ENCODE data around the gene CNOT6. TPM values are rescaled to one million over a fixed set of nuclear protein-coding genes. Genes with fewer than 3 reads are reported as not detected.
"Not testable (repeated sequence)": the region's sequence is repeated elsewhere in the genome, so short reads cannot be mapped to it uniquely, and the experiment has no call there.

Gene CNOT6
- polyA plus RNA-seq, 1 donor: 23.8 TPM

DNA sequence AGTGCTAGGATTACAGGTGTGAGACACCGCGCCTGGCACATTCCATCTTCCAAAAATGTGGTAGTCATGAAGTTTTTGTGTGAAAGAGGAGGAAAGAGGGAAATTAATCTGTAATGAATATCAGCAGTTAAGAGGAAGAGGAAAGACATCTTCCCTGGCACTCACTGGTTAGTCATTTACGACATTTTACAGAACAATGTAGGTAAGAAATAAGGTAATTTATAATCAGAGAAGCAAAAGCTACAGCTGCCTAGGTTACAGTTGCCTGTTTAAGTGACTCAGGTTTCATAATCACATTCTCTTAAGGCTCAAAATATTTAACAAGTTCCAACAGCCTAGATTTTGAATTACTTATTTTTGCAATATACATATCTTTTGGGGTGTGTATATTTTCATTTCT is 26.9 kb downstream of the CNOT6 start:
- no peak for DNase-seq

DNA sequence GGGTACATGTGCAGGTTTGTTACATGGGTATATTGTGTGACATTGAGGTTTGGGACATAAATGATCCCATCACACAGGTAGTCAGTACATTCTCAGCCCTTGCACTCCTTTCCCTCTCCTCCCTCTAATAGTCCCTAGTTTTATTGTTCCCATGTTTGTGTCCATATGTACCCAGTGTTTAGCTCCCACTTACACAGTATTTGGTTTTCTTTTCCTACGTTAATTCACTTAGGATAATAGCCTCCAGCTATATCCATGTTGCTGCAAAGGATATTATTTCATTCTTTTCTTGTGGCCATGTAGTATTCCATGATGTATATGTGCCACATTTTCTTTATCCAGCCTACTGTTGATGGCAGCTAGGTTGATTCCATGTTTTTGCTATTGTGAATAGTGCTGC is 27.4 kb downstream of the CNOT6 start:
- DNase-seq: no peak

DNA sequence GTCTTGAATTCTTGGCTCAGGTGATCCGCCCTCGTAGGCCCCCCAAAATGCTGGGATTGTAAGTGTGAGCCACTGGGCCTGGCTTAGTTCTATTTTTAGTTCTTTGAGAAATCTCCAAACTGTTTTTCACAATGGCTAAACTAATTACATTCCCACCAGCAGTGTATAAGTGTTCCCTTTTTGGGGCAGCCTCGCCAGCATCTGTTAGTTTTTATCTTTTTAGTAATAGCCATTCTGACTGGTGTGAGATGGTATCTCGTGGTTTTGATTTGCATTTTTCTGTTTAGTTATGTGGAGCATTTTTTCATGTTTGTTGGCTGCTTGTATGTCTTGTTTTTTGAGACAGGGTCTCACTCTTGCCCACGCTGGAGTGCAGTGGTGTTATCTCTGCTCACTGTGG is 28.2 kb downstream of the CNOT6 start:
- DNase-seq: no peak

DNA sequence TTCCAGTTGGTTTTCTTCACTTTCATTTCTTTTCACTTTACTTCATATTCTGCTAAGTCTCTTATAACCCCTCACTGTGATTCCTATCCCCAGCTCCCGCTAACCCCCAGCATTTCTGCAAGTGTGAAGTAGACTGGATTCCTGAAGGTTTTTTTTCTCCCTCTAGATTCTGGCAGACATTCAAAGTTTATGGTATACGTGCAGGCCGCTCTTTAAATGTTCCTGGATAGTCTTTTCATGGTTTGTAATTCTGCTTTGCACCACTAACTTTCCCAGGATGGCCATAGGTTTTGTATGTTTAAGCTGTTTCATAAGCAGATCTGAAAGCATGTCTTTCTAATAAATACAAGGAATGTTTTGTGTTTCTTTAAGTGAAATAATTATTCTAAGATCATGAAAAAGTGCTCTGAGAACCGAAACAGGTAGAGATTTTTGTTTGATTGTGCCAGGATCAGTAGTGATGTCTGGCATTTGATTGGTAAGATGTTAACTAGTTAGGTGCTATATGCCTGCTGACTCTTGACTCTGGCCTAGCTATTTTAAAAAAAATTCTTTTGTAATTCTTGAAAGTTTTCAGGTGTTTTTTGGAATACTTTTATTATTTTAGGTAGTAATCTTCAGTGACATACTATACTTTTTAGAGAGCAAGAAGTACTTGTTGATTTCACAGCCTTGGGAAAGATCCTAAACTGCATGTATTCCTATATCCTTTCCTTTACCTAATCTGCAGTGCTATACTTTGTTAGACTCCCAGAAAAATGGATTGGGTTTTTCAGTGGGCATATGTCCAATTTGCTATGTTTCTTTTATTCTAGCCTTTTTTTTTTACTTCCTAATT is 29.7 kb downstream of the CNOT6 start:
- DNase-seq: no peak

DNA sequence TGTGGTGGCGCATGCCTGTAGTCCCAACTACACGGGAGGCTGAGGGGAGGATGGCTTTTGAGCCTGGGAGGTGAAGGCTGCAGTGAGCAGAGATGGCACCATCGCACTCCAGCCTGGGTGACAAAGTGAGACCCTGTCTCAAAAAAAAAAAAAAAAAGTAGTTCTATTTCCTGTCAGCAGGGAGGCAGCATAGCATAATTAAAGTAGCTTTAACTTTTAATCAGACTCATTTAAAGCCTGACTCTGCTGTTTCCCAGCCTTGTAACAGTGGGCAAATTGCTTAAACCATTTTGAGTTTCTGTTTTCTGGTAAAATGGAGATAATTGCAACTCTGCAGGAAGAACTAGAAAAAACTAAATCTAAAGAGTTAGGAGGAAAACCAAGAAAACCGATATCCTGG is 31.2 kb downstream of the CNOT6 start:
- DNase-seq: no peak

DNA sequence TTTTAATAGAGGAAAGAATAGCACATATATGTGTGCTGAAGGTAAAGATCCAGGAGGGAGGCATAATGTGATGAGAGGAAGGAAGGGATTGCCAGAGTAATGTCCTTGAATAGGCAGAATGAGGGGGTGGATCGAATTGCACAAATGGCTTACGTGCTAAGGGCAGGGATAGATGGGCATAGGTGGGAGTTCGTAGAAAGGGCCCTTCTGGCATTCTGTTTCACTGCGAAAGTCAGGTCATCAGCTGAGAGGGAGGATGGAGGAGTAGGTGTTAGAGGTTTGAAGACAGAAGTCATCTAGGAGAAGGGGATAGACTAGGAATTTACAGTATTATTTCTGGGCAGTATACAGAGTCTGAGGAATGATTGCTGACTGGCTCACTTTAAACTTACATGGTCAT is 32.1 kb downstream of the CNOT6 start:
- DNase-seq: no peak

DNA sequence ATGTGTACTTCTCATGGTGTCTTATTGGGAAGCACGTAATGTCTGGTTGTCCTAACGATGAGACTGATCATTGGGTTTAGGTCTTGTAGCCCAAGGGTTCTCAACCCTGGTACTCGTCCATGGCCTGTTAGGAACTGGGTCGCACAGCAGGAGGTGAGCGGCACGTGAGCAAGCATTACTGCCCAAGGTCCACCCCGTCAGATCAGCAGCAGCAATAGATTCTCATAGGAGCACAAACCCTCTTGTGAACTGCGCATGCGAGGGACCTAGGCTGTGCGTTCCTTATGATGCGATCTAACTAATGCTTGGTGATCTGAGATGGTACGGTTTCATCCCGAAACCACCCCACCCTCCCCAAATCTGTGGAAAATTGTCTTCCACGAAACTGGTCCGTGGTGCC is 33.5 kb downstream of the CNOT6 start:
- no peak for DNase-seq

DNA sequence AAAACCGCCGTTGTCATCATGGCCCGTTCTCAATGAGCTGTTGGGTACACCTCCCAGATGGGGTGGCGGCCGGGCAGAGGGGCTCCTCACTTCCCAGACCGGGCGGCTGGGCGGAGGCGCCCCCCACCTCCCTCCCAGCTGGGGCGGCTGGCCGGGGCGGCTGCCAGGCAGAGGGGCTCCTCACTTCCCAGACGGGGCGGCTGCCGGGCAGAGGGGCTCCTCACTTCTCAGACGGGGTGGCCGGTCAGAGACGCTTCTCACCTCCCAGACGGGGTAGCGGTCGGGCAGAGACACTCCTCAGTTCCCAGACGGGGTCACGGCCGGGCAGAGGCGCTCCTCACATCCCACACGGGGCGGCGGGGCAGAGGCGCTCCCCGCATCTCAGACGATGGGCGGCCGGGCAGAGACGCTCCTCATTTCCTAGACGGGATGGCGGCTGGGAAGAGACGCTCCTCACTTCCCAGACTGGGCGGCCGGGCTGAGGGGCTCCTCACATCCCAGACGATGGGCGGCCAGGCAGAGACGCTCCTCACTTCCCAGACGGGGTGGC is 36.9 kb downstream of the CNOT6 start:
- DNase-seq: not testable (repeated sequence)

DNA sequence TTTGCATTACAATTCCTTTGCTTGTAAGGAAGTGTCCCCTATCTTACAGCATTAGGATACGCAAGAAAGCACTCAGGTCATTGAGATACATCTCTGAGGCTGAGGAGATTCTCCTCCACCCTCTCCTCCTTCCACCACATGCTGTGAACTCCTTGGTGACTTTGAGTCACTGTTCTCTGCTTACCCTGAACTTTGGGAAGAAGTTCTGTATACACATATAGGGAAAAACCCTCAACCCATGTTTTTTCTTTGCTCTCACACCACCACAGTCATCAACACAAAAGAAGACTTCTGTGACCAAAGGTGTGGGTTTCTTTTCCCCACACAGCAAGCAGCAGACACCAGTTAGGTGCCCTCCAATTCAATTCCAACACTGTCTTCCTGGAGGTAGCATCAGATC is 38.1 kb downstream of the CNOT6 start:
- DNase-seq: no peak

DNA sequence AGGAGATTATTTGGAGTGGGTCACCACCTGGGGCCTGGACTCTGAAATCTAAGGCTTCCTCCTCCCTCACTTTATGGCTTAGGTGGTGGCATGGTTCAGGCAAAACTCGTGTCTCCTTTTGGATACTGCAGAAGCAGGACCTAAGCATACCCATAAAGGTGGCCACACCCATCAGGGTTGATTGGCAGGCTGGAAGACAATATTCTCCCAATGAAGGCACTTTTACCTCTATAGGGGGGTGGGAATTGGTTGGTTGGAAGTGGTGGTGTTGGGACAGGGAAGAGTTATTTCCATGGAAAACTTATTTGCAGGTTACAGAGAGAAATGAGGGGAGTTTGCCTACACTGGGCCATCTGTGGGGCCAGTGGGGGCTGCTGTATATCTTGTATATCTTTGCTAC is 39.7 kb downstream of the CNOT6 start:
- no peak for DNase-seq

DNA sequence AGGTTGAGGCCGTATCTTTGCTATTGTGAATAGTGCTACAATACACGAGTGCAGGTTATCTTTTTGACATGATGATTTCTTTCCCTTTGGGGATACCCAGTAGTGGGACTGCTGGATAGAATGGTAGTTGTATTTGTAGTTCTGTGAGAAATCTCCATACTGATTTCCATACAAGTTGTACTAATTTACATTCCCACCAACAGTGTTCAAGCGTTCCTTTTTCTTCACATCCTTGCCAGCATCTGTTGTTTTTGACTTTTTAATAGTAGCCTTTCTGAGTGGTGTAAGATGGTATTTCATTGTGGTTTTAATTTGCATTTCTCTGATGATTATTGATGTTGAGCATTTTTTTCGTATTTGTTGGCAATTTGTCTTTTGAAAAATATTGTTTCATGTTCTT is 41.4 kb downstream of the CNOT6 start:
- no peak for DNase-seq

DNA sequence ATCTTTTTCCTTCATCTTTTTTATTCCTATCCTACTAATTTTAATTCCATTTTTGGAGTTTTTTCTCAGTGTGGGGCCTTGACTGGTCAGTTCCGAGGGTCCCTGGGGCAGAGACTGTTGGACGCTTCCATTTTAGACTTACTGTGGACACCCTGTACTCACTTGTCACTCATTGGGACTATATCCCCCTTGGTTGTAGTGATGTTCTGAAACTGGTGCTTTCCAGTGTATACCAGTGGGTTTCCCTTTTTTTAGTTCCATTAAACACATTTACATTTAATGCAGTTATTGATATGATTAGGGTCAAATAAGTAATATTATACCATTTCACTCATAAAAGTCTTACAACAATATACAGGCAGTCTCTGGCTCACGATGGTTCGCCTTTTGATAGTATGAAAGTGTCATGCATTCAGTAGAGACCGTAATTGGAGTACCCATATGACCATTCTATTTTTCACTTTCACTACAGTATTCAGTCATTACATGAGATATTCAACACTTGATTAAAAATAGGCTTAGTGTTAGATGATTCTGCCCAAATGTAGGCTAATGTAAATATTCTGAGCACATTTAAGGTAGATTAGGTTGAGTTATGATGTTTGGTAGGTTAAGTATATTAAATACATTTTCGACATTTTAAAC is 46.0 kb downstream of the CNOT6 start:
- DNase-seq: no peak

DNA sequence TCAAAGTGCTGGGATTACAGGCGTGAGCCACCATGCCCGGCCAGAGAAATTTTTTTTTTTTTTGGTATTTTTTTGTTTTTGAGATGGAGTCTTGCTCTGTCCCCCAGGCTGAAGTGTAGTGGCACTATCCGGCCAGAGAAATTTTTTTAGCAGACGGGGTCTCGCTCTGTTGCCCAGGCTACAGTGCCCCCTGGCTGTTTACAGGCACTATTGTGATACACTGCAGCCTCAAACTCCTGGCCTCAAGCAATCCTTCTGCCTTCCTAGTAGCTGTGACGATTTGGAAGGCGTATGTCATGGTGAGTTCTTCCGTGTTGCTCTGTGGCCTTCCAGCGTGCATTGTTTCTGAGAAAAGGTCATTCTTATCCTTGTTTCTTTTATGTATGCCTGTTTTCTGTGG is 47.5 kb downstream of the CNOT6 start:
- no peak for DNase-seq

DNA sequence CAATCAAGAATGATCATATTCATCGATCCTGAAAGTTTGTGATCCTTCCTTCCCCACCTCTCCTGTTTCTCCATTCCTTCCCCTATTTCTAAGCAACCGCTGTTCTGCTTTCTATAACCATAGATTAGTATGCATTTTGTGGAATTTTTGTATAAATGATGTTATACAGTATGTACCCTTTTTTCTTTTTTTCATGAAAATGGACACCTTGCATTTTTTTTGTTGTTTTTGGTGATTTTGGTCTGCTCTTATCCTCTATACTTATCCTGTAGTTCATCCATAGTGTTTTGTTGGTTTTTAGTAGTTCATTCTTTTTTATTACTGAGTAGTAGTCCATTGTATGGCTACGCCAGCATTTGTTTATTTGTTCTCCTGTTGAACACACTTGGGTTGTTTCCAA is 51.1 kb downstream of the CNOT6 start:
- DNase-seq: no peak

DNA sequence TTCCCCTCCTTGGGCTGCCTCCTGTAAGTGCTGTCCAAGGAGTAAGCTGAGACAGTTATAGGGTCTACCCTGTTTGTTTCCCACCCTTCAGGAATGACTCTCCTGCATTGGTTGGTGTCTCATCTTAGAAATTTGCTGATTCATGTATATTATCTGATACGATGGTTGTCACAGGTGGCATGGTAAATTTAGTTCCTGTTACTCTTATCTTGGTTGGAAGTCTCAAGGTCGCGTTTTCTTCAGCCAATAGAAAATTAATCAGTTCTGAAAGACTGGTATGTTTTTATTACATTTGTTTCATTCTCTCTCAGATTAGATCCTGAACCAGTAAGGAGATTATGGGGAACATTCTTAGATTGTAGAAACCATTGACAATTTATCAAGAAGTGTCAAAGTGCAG is 54.4 kb downstream of the CNOT6 start:
- DNase-seq: no peak

DNA sequence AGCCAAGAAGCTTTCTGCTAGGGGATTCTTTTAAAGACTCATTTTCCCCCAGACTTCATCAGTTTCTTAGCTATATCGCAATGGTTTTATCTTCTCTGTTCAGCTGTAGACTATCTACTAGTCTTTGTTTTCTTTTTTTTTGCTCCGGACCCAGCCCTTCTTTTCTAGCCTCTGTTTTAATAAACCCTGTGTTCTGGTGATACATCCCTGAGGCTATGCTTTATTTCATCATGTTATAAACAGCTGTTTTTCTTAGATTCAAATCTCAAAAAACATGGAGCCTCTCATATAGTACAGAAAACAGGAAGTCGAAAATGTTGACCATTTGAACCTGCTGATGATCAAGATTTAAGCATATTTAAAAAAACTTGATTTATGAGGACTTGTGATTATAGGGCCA is 59.4 kb downstream of the CNOT6 start:
- DNase-seq: no peak

DNA sequence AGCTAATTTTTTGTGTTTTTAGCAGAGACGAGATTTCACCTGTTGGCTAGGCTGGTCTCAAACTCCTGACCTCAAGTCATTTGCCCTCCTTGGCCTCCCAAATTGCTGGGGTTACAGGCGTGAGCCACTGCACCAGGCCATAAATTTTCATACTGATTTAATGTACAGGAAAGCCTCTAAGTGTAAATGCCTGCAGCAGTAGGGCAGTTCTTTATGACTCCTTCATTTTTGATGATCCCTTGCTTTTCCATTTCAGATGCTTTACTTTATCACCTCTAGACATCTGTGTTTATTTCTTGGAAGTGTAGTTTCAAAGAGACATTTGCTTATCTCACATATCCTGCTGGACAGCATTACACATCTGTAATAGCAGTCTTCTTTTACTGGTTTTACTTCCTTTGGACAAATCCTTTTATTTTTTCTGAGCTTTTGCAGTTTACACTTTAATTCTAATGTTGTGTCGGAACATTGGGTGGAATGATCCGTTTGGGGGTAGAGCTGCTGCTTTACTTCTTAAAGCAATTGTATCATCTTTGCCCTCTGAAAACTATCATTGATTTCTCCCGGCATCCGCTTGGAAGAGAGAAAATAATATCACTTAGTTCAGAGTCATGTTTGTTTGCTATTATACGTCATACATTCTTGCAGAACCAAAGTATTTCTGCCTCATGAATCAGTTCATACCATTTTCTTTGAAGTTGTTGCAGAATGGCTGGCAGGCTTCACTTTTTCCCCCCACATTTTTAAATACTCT is 61.2 kb downstream of the CNOT6 start:
- DNase-seq: no peak

DNA sequence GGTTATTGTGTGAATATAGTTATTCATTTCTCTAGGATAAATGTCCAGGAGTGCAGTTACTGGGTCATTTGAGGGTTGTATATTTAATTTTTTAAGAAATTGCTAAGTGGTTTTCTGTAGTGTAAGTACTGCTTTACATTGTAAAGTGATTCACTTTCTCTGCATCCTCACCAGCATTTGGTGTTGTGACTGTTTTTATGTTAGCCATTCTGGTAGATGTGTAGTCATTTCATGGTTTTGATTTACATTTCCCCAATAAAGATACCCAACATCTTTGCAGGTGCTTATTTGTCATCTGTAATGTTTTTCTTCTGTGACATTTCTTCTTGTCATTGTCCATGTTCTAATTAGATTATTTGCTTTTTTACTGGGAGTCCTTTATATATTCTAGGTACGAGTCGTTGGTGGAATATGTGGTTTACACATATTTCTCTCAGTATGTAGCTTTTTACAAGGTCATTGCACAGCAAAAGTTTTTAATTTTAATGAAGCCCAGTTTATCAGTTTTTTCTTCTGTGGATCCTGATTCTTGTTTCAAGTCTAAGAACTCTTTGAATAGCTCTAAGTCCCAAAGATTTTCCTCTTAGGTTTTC is 63.1 kb downstream of the CNOT6 start:
- DNase-seq: no peak

DNA sequence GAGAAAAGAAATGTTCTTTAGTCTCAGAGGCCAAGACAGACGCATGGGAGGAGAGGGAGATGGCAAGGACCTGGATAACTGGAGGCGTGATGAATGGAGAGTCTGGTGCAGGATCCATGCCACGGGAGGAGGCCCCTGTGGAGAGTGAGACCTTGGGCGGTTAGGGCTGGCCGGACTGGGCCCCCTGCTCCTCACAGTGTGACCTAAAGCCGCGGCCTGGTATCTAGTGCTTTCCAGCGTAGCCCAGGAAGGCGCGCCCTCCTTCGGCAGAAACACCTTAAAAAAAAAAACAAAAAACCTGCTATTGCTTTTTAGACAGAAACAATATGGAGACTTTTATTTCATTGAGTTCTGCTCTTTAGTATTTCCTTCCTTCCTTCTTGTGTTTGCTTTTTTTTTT is 64.1 kb downstream of the CNOT6 start:
- DNase-seq: no peak

DNA sequence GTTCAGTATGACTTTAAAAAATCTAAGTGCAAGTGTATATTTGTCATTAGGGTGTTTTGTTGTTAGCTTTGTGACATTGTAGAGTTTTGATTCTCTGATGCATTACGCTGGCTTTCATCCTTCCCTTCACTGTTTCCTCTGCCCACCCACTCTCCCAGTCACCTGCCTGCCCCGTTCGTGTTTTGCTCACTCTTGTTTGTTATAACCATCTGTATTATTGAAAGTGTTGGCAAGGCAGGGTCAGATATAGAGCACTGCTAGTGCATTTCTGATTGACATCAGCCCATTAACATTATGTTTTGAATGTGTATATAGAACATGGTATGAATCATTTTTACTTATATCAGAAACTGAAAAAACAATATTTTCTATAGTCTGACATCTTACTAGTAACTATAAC is 69.8 kb downstream of the CNOT6 start:
- no peak for DNase-seq

DNA sequence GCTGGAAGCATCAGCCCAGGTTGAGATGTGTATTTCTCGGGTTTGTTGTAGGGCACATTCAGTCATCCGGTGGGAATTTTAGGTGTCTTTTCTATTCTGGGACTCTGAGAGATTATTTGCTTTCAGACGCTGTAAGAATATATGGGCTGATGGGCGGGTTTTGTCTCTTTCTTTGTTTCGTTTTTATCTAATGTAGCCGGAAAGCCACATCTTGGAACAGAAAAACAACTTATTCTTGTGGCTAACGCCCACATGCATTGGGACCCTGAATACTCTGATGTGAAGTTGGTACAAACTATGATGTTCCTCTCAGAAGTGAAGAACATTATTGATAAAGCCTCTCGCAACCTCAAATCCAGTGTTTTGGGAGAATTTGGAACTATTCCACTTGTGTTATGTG is 74.7 kb downstream of the CNOT6 start:
- DNase-seq: no peak

DNA sequence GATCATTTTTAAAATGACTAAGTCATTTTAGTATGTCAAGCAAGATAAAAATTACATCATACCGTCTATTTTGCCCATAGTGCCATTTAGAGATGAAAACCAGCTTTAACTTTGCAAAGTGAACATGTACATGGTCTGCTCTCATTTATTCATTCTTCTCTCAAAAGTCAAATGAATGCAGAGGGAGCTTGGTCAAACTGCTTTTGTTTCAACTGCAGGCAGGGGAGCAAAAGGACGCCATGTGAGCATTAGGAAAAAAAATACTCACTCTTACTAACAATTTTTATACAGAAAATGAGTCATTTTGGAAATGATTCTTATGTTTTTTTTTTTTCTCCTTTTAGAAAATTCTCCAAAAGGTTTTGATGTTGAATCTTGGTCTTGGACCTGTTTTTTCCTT is 81.4 kb downstream of the CNOT6 start:
- DNase-seq: no peak

DNA sequence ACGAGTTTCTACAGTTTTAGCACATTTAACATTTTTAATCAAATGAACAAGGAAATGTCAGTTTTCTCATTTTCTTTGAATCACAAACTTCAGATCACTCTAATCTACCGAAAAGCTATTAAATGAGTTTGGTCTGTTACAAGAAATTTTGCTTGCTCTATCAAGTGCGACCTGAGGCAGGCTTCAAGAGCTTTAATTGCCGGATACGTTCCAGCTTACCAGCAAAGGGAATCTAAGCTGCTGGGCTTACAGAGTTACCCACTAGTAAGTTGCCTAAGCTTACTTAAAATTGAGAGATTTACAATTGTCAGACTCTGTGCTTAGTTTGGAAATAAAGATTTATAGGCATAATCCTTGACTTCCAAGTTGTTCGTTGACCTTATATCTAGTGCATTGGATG is 86.5 kb downstream of the CNOT6 start:
- no peak for DNase-seq

Measured in hindlimb muscle (tissue), 1 donor.